Muscle of back (tissue), 13 donors: Measurements from ENCODE around the gene THOC7. TPM values are rescaled to one million over a fixed set of nuclear protein-coding genes. Genes with fewer than 3 reads are reported as not detected.
A peak's percentile ranks its signal among the peaks of the same experiment; 100 is the strongest.

Source experiments
- DNase-seq, 3 donors: peaks; one replicate each; pipeline versions ENCODE4 v3.0.0 to v3.0.0-alpha.2; 2013
- long read RNA-seq, 9 donors: transcript quantifications; one replicate each; lab custom pipeline, GENCODE V29; 2026
- polyA plus RNA-seq, 10 donors: library from polyadenylated mRNA; unstranded; fragments of 120-200 nt; gene quantifications; one replicate each; pipeline ENCODE4 v1.2.1, GENCODE V29; 2013; ENCODE audit not compliant: insufficient read length in 10 of 10

The THOC7 gene
- polyA plus RNA-seq = 10 to 100 TPM; 49.5 to 65.2 (median 57.3) TPM
- long read RNA-seq, donor 1, transcript THOC7-201 (8 exons, 990 nt) = major isoform, 18 of 24 reads
- long read RNA-seq, donor 1, partial matches to known transcripts = 5 of 24 reads
- long read RNA-seq, donor 1, other reads (novel, unspliced or antisense) = 0 of 24 reads
- long read RNA-seq, donor 2, transcript THOC7-201 (8 exons, 990 nt) = major isoform, 22 of 26 reads
- long read RNA-seq, donor 2, partial matches to known transcripts = 0 of 26 reads
- long read RNA-seq, donor 2, other reads (novel, unspliced or antisense) = 0 of 26 reads
- long read RNA-seq, donor 3 = 0 reads
- long read RNA-seq, donor 4, transcript THOC7-201 (8 exons, 990 nt) = major isoform, 14 of 27 reads
- long read RNA-seq, donor 4, partial matches to known transcripts = 12 of 27 reads
- long read RNA-seq, donor 4, other reads (novel, unspliced or antisense) = 0 of 27 reads
- long read RNA-seq, donor 5, transcript THOC7-201 (8 exons, 990 nt) = major isoform, 33 of 47 reads
- long read RNA-seq, donor 5, partial matches to known transcripts = 12 of 47 reads
- long read RNA-seq, donor 5, other reads (novel, unspliced or antisense) = 0 of 47 reads
- long read RNA-seq, donor 6, transcript THOC7-201 (8 exons, 990 nt) = major isoform, 25 of 45 reads
- long read RNA-seq, donor 6, partial matches to known transcripts = 17 of 45 reads
- long read RNA-seq, donor 6, other reads (novel, unspliced or antisense) = 0 of 45 reads
- long read RNA-seq, donor 7, transcript THOC7-201 (8 exons, 990 nt) = major isoform, 15 of 16 reads
- long read RNA-seq, donor 7, partial matches to known transcripts = 0 of 16 reads
- long read RNA-seq, donor 7, other reads (novel, unspliced or antisense) = 0 of 16 reads
- long read RNA-seq, donor 8, transcript THOC7-201 (8 exons, 990 nt) = major isoform, 14 of 22 reads
- long read RNA-seq, donor 8, partial matches to known transcripts = 5 of 22 reads
- long read RNA-seq, donor 8, other reads (novel, unspliced or antisense) = 0 of 22 reads
- long read RNA-seq, donor 9, partial matches to known transcripts = 0 of 3 reads
- long read RNA-seq, donor 9, other reads (novel, unspliced or antisense) = 0 of 3 reads

GRCh38 chr3:63863150-63864007, at the start of gene THOC7, which contains the start of gene ATXN7:
TSS of gene THOC7 (minus strand) at chr3:63863805. CDS start at chr3:63863790, 15 bp downstream.
TSS of gene ATXN7 (plus strand) at chr3:63863867. CDS start at chr3:63912599, 48,732 bp downstream.
- peak; percentile 49 to 85 (median 55) for DNase-seq

- peak in 2 of 3 donors; percentile 54 to 83 for DNase-seq
These were observed 49.4 kb upstream of the THOC7 start for GRCh38 chr3:63912768-63913588.

- peak; percentile 88 to 97 (median 93) for DNase-seq
These were observed 48.5 kb upstream of the THOC7 start, which contains the start of gene SCAANT1 for GRCh38 chr3:63911873-63912767. TSS of gene SCAANT1 (minus strand) at chr3:63912383.

- no peak for DNase-seq
These were observed 47.9 kb upstream of the THOC7 start for GRCh38 chr3:63911509-63911872.

- no peak for DNase-seq
These were observed 47.3 kb upstream of the THOC7 start for GRCh38 chr3:63910891-63911290.

GRCh38 chr3:63910001-63910400, 46.4 kb upstream of the THOC7 start:
- DNase-seq = no peak

- no peak for DNase-seq
These were observed 45.8 kb upstream of the THOC7 start for GRCh38 chr3:63909431-63909830.

- no peak for DNase-seq
These were observed 45.2 kb upstream of the THOC7 start for GRCh38 chr3:63908776-63909175.

GRCh38 chr3:63908081-63908736, 44.6 kb upstream of the THOC7 start:
- peak in 1 of 3 donors; percentile 32 for DNase-seq

- DNase-seq = no peak
These were observed 42.4 kb upstream of the THOC7 start for GRCh38 chr3:63905731-63906620.

GRCh38 chr3:63900459-63900858, 36.9 kb upstream of the THOC7 start:
- peak in 2 of 3 donors; percentile 11 to 40 for DNase-seq

GRCh38 chr3:63900010-63900409, 36.4 kb upstream of the THOC7 start:
- DNase-seq = no peak

- DNase-seq = no peak
These were observed 32.9 kb upstream of the THOC7 start for GRCh38 chr3:63896332-63897030.

- DNase-seq = no peak
These were observed 32.0 kb upstream of the THOC7 start for GRCh38 chr3:63895422-63896189.

GRCh38 chr3:63892773-63893352, 29.3 kb upstream of the THOC7 start:
- DNase-seq = no peak
